Kidney (tissue), 14 donors: Measurements from ENCODE around the gene EXOSC7. TPM values are rescaled to one million over a fixed set of nuclear protein-coding genes. Genes with fewer than 3 reads are reported as not detected.

Source experiments
- DNase-seq, 5 donors: peaks; one replicate each; pipeline ENCODE4 v3.0.0-alpha.2; 2013 to 2020
- FAIRE-seq: peaks from 2 replicates; lab custom pipeline; 2012; peaks lifted over from hg19 to GRCh38; lab: Jason Lieb, UNC
- H3K27ac ChIP-seq, 2 donors: one replicate each; pipeline ENCODE4 v1.7.0; 2013; ENCODE audit warnings: low read depth in 2 of 2, low read length in 2 of 2, inconsistent platforms in 1 of 2
- H3K27me3 ChIP-seq: one replicate; pipeline ENCODE4 v1.7.1; 2013; ENCODE audit warnings: low read length, inconsistent platforms; ENCODE audit not compliant: control insufficient read depth, insufficient read depth
- H3K36me3 ChIP-seq, 3 donors: one replicate each; pipeline versions ENCODE4 v1.7.0 to v1.7.1; 2013; ENCODE audit warnings: low read length in 3 of 3, control low read depth in 1 of 3, inconsistent platforms in 1 of 3; ENCODE audit not compliant: insufficient read depth in 3 of 3, control insufficient read depth in 2 of 3
- H3K4me1 ChIP-seq, 3 donors: one replicate each; pipeline versions ENCODE4 v1.7.0 to v1.7.1; 2013; ENCODE audit warnings: low read length in 3 of 3, inconsistent platforms in 1 of 3, low read depth in 1 of 3; ENCODE audit not compliant: control insufficient read depth in 2 of 3, insufficient read depth in 2 of 3
- H3K4me3 ChIP-seq, 3 donors: one replicate each; pipeline versions ENCODE4 v1.7.0 to v1.8.1; 2013; ENCODE audit warnings: low read length in 3 of 3, control low read depth in 1 of 3, inconsistent platforms in 1 of 3
- H3K9ac ChIP-seq, 3 donors: one replicate each; pipeline versions ENCODE4 v1.7.0 to v1.7.1; 2013; ENCODE audit warnings: low read length in 3 of 3, control low read depth in 1 of 3, inconsistent platforms in 1 of 3
- H3K9me3 ChIP-seq, 3 donors: one replicate each; pipeline versions ENCODE4 v1.7.0 to v1.7.1; 2013; ENCODE audit warnings: low read length in 3 of 3, control low read depth in 1 of 3, inconsistent platforms in 1 of 3; ENCODE audit not compliant: control insufficient read depth in 2 of 3, insufficient read depth in 1 of 3
- CTCF ChIP-seq: IDR thresholded peaks from 3 replicates; pipeline ENCODE4 v1.5.1; 2012; ENCODE audit warnings: mild to moderate bottlenecking, moderate library complexity, borderline replicate concordance; ENCODE audit not compliant: insufficient read depth; ENCODE audit errors: extremely low read depth
- intact Hi-C: fragments of 100-400 bp; cut with DNase I; formaldehyde crosslinking; loops from one replicate; pipeline ENCODE4 v1.11.1; 2022
- polyA plus RNA-seq: library from polyadenylated mRNA; stranded (reverse); fragments of 350-450 nt; fragmentation: Illumina TruSeq; extraction: RNeasy Lipid Tissue Mini Kit (QIAGEN cat#74804); gene quantifications from one replicate; pipeline ENCODE4 v1.2.3, GENCODE V29; 2014; ENCODE audit warnings: low read depth, low replicate concordance; ENCODE audit not compliant: insufficient read depth
- total RNA-seq: library from RNA; stranded (reverse); fragmentation: NEBNext Ultra II Directional; extraction: Animal tissue kit (Norgen Biotek cat#: 25700); gene quantifications from one replicate; pipeline ENCODE4 v1.2.1, GENCODE V29; 2021
- donor health status: control.
- donor health status: control.
- donor health status: control.
- donor health status: control.
- donor health status: control.
- donor health status: DM: yes; HTN: yes; CAD: no.
- donor health status: Normal renal cell carcinoma (clear cell type).

EXOSC7 gene
- total and polyA plus RNA-seq, 2 donors from 2014 or later: 43.8 to 71.8 TPM

GRCh38 chr3:45033791-45034190 is 57.7 kb downstream of the EXOSC7 start:
- peaks cover 0 to 12% (median 0%) of the 10 kb centered on the region in 3 donors for H3K4me1 ChIP-seq
- TF ChIP-seq CTCF: no peak
- H3K4me3 ChIP-seq: no peak overlapping the region
- no peak overlapping the region for H3K27ac ChIP-seq
- FAIRE-seq (no peak), DNase-seq (no peak)
- H3K27me3 ChIP-seq: no peaks in the 10 kb centered on the region
- intact Hi-C loops: loop anchor here (10.0 kb wide), 1 partner anchor 471 kb away; no protein-coding TSS in a partner anchor
- H3K9ac ChIP-seq: peak overlapping the region in 1 of 3 donors; percentile 5
- peaks cover 0 to 4% (median 0%) of the 10 kb centered on the region in 3 donors for H3K36me3 ChIP-seq
- H3K9me3 ChIP-seq: no peaks in the 10 kb centered on the region

DNA sequence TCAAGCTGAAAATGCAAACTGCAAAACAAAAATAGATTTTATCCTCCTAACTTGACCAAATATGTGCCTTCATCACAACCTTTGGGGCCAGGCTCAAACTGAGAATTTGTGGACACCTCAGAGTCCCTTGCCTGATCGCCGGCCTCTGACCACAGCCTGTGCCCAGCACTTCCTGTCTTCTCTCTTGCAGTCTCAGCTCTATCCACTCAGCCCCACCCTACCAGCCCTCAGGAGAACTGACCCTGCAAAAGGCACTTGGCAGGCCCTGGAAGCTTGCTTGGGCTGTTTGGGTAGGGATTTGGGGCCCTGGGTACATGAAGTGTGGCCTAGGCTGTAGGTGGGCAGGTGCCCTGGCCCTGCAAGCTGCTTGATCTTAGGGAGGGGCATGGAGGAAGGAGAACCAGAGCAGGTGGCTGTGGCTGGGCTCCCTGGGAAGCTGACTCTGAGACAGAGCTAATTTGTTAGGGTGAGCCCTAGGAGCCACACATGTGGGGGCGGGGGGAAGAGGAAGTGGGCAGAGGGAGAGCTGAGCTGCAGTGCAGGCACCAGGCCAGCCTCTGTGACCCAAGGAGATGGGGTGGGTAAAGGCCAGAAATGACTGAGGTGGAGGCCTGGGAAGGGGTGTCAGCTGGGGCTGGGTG is 58.7 kb downstream of the EXOSC7 start:
- H3K9me3 ChIP-seq: no peaks in the 10 kb centered on the region
- intact Hi-C loops: loop anchor here (5.0 to 10.0 kb wide), 2 partner anchors 178 to 470 kb away; no protein-coding TSS in a partner anchor
- no peak overlapping the region for H3K4me3 ChIP-seq
- no peaks in the 10 kb centered on the region for H3K27me3 ChIP-seq
- H3K27ac ChIP-seq: no peak overlapping the region
- peak in 1 of 5 donors; percentile 84 for DNase-seq
- no peak overlapping the region for H3K9ac ChIP-seq
- H3K36me3 ChIP-seq: peaks cover 0 to 4% (median 0%) of the 10 kb centered on the region in 3 donors
- FAIRE-seq: no peak
- TF ChIP-seq CTCF: no peak
- H3K4me1 ChIP-seq: peaks cover 0 to 12% (median 0%) of the 10 kb centered on the region in 3 donors

DNA sequence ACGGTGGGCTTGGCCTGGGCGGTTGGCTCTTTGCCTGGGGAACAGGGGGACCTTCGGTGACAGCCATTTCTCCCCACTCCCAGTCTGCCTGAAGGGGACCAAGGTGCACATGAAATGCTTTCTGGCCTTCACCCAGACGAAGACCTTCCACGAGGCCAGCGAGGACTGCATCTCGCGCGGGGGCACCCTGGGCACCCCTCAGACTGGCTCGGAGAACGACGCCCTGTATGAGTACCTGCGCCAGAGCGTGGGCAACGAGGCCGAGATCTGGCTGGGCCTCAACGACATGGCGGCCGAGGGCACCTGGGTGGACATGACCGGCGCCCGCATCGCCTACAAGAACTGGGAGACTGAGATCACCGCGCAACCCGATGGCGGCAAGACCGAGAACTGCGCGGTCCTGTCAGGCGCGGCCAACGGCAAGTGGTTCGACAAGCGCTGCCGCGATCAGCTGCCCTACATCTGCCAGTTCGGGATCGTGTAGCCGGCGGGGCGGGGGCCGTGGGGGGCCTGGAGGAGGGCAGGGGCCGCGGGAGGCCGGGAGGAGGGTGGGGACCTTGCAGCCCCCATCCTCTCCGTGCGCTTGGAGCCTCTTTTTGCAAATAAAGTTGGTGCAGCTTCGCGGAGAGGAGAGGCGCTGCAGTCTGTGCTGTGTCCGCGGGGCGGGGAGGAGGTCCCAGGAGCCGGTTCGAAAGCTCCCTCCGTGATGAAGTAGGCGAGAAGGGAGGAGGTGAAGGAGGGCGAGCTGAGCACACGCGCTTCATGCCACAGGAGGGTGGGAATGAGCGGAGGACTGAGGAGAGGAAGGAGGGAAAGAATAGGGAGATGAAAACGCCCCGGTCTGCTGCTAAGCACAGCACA is 59.6 kb downstream of the EXOSC7 start:
- DNase-seq (peak in 4 of 5 donors; percentile 41 to 81 (median 62)), FAIRE-seq (no peak)
- H3K36me3 ChIP-seq: peaks cover 0 to 4% (median 0%) of the 10 kb centered on the region in 3 donors
- no peaks in the 10 kb centered on the region for H3K27me3 ChIP-seq
- peak overlapping the region in 1 of 3 donors; percentile 49 for H3K4me3 ChIP-seq
- H3K9me3 ChIP-seq: no peaks in the 10 kb centered on the region
- H3K4me1 ChIP-seq: peaks cover 0 to 12% (median 0%) of the 10 kb centered on the region in 3 donors
- intact Hi-C loops: loop anchor here (5.0 to 10.0 kb wide), 2 partner anchors 177 to 469 kb away; no protein-coding TSS in a partner anchor
- H3K27ac ChIP-seq: no peak overlapping the region
- H3K9ac ChIP-seq: peak overlapping the region in 1 of 3 donors; percentile 28
- TF ChIP-seq CTCF: no peak
